HG02642 (cell line): ENCODE measurements around the gene LRRC10.
"Not testable (repeated sequence)": the region's sequence is repeated elsewhere in the genome, so short reads cannot be mapped to it uniquely, and the experiment has no call there.

Experiments used
- ATAC-seq: cut with Tn5 transposase; IDR thresholded peaks from one replicate; pipeline ENCODE4 v1.9.1; 2021; ENCODE audit warnings: mild to moderate bottlenecking; ENCODE audit not compliant: unreplicated experiment, poor library complexity

The LRRC10 gene

DNA sequence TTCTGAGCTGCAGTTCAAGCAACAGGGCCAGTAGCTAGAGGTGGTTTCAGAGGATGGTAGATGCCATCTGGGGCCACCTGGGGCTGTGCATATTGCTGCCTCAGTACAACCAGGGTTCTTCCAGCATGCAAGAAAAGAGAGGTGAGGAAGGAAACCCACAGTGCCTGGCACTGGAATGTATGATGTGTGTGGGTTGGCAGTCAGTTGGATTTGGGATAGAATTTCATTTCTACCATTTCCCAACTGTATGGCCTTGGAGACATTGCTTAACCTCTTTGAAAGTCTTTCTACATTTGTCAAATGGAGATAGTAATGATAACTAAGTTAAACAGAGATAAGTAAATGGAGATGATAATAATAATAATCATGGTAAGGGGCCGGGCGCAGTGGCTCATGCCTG is 10.2 kb upstream of the LRRC10 start:
- no peak for ATAC-seq

GRCh38 chr12:69620077-69620476 is 9.4 kb upstream of the LRRC10 start:
- no peak for ATAC-seq

- no peak for ATAC-seq
Measured at GRCh38 chr12:69619050-69619449, 8.3 kb upstream of the LRRC10 start.

- no peak for ATAC-seq
Measured at GRCh38 chr12:69616025-69616424, 5.3 kb upstream of the LRRC10 start.

DNA sequence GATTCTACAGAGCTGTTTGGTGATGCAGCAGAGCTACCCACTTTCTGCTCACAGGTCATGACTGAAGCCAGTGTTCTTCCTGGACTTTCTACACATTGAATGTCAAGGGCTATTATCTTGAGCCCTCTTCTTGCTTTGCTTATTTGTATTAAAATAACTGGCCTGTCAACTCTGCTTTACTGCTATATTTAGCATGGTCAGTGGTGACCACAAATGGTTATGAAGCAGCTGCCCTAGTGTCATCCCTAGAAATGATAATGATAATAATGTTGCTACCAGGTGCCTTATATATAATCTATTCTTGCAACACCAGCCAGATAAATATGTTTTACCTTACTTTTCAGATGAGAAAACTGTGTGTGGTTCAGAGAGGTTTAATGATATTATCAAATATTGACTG is 2.6 kb upstream of the LRRC10 start:
- no peak for ATAC-seq

DNA sequence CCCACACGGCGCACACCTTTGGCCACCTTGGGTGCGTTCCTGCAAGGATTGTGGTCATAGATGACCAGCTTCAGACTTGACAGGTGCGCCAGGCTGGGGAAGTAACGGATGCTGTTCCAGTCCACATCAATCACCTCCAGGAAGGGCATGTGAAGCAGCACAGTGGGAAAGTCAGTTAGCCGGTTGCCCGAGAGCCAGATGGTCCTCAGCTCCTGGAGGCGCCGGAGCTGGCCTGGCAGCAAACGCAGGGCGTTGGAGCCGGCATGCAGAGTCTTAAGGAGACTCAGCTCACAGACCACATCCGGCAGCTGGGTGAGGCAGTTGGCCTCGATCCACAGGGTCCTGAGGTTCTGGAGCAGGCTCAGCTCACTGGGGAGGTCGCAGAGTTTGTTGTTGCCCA is 581 bp downstream of the LRRC10 start:
- no peak for ATAC-seq

DNA sequence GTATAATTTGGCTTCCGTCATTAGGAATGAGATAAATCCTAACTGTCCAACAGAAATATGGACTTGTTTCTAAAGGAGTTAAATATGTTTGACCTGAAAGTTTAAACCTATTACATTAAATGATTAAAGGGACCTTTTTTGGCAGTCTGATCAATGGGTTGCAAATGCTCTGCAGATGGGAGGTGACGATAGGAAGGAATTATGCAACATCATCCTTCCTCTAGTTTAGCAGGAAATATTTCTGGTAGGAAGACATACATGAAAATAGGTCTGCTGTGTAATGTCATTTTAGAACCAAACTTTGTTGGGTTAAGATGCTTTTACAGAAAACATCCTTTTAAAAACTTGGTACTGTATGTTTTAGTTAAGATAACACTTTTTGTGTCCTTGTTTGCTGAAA is 2.6 kb downstream of the LRRC10 start:
- ATAC-seq = no peak

DNA sequence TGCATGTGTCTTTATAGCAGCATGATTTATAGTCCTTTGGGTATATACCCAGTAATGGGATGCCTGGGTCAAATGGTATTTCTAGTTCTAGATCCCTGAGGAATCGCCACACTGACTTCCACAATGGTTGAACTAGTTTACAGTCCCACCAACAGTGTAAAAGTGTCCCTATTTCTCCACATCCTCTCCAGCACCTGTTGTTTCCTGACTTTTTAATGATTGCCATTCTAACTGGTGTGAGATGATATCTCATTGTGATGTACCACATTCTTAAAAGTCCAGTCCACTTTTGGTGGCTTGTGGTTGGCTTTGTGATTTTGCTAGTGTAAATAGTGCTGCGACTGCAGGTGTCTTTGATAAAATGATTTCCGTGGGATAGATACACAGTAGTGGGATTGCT is 6.4 kb downstream of the LRRC10 start:
- ATAC-seq = not testable (repeated sequence)

DNA sequence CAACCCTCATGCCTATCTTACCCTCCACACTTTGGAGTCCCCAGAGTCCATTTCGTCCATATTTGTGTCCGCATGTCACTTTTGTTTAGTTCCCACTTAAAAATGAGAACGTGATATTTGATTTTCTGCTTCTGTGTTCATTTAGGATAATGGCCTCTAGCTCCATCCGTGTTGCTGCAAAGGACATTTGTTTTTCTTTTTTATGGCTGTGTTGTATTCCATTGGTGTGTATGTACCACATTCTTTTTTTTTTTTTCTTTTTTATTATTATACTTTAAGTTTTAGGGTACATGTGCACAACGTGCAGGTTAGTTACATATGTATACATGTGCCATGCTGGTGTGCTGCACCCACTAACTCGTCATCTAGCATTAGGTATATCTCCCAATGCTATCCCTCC is 7.2 kb downstream of the LRRC10 start:
- not testable (repeated sequence) for ATAC-seq

GRCh38 chr12:69602954-69603353 is 7.8 kb downstream of the LRRC10 start:
- ATAC-seq = no peak

GRCh38 chr12:69601962-69602685 is 8.6 kb downstream of the LRRC10 start:
- ATAC-seq = no peak

- no peak for ATAC-seq
Measured at GRCh38 chr12:69600804-69601203, 9.9 kb downstream of the LRRC10 start.

- ATAC-seq = no peak
Measured at GRCh38 chr12:69598174-69598753, 12.4 kb downstream of the LRRC10 start.

GRCh38 chr12:69595689-69596088 is 15.0 kb downstream of the LRRC10 start:
- ATAC-seq = no peak

DNA sequence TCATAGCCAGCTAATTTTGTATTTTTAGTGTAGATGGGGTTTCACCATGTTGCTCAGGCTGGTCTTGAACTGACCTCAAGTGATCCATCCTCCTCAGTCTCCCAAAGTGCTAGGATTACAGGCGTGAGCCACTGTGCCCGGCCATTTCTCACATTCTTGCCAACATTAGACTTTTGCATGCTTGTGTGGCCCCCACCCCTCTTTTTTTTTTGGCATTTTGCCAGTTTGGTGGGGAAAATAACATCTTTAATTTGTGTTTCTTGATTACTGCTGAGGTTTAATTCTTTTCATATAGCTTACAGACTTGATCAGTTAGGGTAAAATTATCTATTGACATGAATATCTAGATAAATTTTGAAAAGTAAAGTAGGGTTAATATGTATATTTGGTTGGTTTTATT is 21.6 kb downstream of the LRRC10 start:
- ATAC-seq = no peak

DNA sequence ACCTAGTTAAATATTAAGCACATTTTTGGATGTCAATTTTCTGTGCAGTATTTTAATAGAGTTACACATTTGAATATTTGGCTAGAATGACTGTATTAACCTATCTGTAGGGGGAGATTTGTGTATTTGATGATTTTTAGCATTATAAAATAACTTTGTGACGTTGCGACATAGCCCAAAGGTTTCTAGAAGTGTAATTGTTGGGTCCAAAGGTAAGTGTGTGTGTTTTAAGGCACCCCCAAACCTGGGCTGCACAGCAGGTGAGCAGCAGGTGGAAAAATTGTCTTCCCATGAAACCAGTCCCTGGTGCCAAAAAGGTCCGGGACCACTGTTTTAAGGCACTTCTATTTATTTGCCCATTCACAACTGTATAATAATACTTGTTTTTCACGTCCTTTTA is 22.2 kb downstream of the LRRC10 start:
- ATAC-seq = no peak

GRCh38 chr12:69585189-69586062 is 25.3 kb downstream of the LRRC10 start, which contains the start of gene CCT2:
CCT2 (plus strand) TSS chr12:69585459; CDS start chr12:69585522, 63 bp downstream.
- ATAC-seq = peak; percentile 97

DNA sequence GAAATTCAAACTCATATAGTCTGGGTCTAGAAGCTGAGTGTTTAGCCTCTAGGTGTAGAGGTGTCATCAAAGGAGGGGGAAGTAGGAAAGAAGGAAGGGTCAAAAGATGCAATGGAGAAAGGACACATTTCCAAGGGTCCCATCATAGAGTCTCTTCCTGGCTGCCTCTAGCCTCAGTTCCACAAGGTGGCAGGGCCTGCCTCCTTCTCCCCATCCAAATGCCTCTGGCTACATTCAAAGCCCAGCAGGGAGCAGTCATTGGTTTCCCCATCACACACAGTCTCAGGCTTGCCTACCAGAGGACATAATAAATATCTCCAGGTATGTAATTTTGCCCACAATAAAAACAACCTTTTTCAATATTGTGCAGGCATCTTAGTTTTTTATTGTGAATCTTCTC is 27.5 kb downstream of the LRRC10 start:
- ATAC-seq = no peak

GRCh38 chr12:69580074-69580473 is 30.6 kb downstream of the LRRC10 start:
- ATAC-seq = no peak

DNA sequence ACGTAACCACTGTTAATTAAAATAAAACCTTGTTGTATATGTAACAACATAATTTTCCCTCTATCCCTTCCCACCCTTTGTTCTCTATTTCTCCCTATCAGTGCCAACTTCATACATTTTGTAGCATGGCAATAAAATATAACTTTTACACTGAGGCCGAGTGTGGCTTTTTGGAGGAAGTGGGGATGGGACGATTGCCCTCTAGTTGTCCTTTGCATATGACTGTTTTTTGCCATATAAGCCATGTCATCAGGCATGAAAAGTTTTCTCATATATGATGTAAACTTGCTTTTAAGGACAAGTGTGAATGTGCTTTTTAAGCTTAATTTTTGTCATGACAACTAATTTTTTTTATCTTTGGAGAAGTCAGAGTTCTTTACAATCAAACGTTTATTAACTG is 31.7 kb downstream of the LRRC10 start:
- no peak for ATAC-seq

GRCh38 chr12:69578283-69578682 is 32.4 kb downstream of the LRRC10 start:
- ATAC-seq = no peak
